Prostate gland (tissue), 2 donors: ENCODE results near the gene CDCA3.

Experiments
- POLR2A ChIP-seq: fragments of 450-650 bp; IDR thresholded peaks from one replicate; pipeline ENCODE4 v1.6.1; 2016; ENCODE audit warnings: antibody characterized with exemption, mild to moderate bottlenecking
- POLR2AphosphoS5 ChIP-seq: sonication (generic); formaldehyde crosslinking; IDR thresholded peaks from one replicate; pipeline ENCODE4 v1.6.1; 2017; ENCODE audit warnings: antibody characterized with exemption
- TF ChIP-seq, protein P1 (sequence below), 4 experiments: fragments of 200-600 bp in 2 of 4; fragments of 450-650 bp in 2 of 4; sonication (generic) in 2 of 4; IDR thresholded peaks; 1 replicate in 3 of 4; 2 replicates in 1 of 4; pipeline ENCODE4 v1.5.1; 2016 to 2019; ENCODE audit warnings: antibody characterized with exemption in 4 of 4, mild to moderate bottlenecking in 2 of 4, moderate library complexity in 2 of 4

DNA sequence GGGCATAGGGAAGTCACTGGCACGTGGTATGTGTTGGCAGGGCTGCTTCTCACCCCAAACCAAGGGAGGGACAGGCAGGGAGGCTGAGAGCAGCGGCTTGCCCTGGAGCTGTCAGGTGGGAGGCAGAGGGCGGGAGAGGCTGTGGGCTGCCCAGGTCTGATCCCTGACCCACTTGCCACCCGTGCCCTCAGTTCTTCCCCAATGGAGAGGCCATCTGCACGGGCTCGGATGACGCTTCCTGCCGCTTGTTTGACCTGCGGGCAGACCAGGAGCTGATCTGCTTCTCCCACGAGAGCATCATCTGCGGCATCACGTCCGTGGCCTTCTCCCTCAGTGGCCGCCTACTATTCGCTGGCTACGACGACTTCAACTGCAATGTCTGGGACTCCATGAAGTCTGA is 5.7 kb downstream of the CDCA3 start:
- TF ChIP-seq POLR2A (no peak), POLR2AphosphoS5 (no peak)
- TF ChIP-seq, protein P1, sequence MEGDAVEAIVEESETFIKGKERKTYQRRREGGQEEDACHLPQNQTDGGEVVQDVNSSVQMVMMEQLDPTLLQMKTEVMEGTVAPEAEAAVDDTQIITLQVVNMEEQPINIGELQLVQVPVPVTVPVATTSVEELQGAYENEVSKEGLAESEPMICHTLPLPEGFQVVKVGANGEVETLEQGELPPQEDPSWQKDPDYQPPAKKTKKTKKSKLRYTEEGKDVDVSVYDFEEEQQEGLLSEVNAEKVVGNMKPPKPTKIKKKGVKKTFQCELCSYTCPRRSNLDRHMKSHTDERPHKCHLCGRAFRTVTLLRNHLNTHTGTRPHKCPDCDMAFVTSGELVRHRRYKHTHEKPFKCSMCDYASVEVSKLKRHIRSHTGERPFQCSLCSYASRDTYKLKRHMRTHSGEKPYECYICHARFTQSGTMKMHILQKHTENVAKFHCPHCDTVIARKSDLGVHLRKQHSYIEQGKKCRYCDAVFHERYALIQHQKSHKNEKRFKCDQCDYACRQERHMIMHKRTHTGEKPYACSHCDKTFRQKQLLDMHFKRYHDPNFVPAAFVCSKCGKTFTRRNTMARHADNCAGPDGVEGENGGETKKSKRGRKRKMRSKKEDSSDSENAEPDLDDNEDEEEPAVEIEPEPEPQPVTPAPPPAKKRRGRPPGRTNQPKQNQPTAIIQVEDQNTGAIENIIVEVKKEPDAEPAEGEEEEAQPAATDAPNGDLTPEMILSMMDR (IDR thresholded peaks at IDR 0.05): no peak
